HL-60 (cell line): ENCODE measurements around the gene DARS2.

Experiments used
- DNase-seq, 2 experiments: peaks; one replicate each; pipeline ENCODE4 v3.0.0-alpha.2; 2010 to 2020; ENCODE audit warnings: low read depth in 1 of 2, low spot score in 1 of 2
- H3K27ac ChIP-seq: fragments of 250-450 bp; sonication (Bioruptor Pico); replicated peaks from 2 replicates; pipeline ENCODE4 v1.5.1; 2020; ENCODE audit warnings: mild to moderate bottlenecking, moderate library complexity
- H3K27me3 ChIP-seq: fragments of 250-450 bp; sonication (Bioruptor Pico); 2 replicates; pipeline ENCODE4 v1.5.1; 2021; ENCODE audit warnings: mild to moderate bottlenecking, moderate library complexity; ENCODE audit not compliant: insufficient read depth, poor library complexity, severe bottlenecking
- H3K4me3 ChIP-seq: replicated peaks from 2 replicates; pipeline ENCODE4 v1.5.1; 2011; ENCODE audit warnings: mild to moderate bottlenecking, control low read depth, low read length; ENCODE audit not compliant: insufficient read depth
- GABPA ChIP-seq: IDR thresholded peaks from 2 replicates; pipeline ENCODE4 v1.6.1; 2012; ENCODE audit warnings: low read depth
- POLR2AphosphoS5 ChIP-seq: IDR thresholded peaks from 2 replicates; pipeline ENCODE4 v1.6.1; 2012; ENCODE audit warnings: low read depth
- SPI1 ChIP-seq: IDR thresholded peaks from 2 replicates; pipeline ENCODE4 v1.6.1; 2012; ENCODE audit warnings: low read depth, mild to moderate bottlenecking, borderline replicate concordance
- TF ChIP-seq, protein P1 (sequence below): IDR thresholded peaks from 2 replicates; pipeline ENCODE4 v1.6.1; 2012; ENCODE audit warnings: low read depth; ENCODE audit not compliant: insufficient replicate concordance
- TF ChIP-seq, protein P2 (sequence below): IDR thresholded peaks from one replicate; pipeline ENCODE4 v1.5.1; 2011; ENCODE audit warnings: low read length, control low read depth, inconsistent platforms; ENCODE audit not compliant: insufficient read depth

Gene DARS2

DNA sequence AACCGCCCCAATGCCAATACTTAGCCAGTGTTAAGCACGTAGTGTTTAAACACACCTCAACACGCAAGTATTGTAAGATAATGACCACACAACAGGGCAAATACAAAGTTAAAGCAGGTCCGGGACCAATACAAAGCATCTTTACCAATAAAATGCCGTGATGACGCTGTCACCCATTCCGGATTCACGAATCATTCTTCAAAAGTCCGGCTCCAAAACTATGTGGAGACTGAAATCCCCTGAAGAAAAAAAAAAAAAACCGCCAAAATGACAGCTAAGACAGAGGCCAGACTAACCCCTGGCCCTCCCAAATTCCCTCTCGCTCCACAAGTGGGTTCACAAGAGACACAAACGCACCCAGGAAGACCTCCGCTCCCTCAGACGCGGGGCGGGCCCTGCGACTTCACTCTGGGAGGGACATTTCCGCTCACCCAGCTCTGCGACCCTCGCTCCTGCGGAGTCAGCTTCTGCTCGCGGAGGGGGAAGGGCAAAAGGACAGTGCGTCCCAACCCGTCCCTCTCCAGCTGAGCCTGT lies 625 bp upstream of the DARS2 start:
- TF ChIP-seq, protein P1, sequence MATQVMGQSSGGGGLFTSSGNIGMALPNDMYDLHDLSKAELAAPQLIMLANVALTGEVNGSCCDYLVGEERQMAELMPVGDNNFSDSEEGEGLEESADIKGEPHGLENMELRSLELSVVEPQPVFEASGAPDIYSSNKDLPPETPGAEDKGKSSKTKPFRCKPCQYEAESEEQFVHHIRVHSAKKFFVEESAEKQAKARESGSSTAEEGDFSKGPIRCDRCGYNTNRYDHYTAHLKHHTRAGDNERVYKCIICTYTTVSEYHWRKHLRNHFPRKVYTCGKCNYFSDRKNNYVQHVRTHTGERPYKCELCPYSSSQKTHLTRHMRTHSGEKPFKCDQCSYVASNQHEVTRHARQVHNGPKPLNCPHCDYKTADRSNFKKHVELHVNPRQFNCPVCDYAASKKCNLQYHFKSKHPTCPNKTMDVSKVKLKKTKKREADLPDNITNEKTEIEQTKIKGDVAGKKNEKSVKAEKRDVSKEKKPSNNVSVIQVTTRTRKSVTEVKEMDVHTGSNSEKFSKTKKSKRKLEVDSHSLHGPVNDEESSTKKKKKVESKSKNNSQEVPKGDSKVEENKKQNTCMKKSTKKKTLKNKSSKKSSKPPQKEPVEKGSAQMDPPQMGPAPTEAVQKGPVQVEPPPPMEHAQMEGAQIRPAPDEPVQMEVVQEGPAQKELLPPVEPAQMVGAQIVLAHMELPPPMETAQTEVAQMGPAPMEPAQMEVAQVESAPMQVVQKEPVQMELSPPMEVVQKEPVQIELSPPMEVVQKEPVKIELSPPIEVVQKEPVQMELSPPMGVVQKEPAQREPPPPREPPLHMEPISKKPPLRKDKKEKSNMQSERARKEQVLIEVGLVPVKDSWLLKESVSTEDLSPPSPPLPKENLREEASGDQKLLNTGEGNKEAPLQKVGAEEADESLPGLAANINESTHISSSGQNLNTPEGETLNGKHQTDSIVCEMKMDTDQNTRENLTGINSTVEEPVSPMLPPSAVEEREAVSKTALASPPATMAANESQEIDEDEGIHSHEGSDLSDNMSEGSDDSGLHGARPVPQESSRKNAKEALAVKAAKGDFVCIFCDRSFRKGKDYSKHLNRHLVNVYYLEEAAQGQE, result no peak
- no peak for TF ChIP-seq GABPA
- TF ChIP-seq POLR2AphosphoS5, result no peak
- TF ChIP-seq SPI1, result no peak
- TF ChIP-seq, protein P2, sequence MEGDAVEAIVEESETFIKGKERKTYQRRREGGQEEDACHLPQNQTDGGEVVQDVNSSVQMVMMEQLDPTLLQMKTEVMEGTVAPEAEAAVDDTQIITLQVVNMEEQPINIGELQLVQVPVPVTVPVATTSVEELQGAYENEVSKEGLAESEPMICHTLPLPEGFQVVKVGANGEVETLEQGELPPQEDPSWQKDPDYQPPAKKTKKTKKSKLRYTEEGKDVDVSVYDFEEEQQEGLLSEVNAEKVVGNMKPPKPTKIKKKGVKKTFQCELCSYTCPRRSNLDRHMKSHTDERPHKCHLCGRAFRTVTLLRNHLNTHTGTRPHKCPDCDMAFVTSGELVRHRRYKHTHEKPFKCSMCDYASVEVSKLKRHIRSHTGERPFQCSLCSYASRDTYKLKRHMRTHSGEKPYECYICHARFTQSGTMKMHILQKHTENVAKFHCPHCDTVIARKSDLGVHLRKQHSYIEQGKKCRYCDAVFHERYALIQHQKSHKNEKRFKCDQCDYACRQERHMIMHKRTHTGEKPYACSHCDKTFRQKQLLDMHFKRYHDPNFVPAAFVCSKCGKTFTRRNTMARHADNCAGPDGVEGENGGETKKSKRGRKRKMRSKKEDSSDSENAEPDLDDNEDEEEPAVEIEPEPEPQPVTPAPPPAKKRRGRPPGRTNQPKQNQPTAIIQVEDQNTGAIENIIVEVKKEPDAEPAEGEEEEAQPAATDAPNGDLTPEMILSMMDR, result no peak
- H3K27me3 ChIP-seq, result no peaks in the 10 kb centered on the region
- peak overlapping the region; percentile 77 for H3K4me3 ChIP-seq
- no peak for DNase-seq
- H3K27ac ChIP-seq, result peak overlapping the region; percentile 87

DNA sequence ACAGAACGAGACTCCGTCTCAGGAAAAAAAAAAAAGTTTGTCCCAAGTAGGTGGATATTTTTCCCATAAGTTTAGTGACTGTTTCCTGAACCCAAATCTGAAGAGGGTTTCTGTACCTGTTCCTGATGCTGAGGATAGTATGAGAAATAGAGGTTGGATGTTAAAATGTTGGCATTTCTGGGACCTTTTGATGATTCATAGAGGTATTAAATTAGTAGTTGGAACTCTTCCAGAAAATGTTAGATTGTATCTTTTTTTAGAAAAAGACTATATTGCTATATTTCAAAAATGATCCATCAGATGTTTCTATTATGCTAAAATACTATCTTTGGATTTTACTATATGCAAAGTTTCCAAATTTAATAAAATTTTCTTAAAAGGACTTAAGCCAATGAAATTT lies 3.1 kb downstream of the DARS2 start:
- no peak for DNase-seq
- no peak for TF ChIP-seq POLR2AphosphoS5
- no peak for TF ChIP-seq GABPA
- TF ChIP-seq, protein P2, result no peak
- TF ChIP-seq SPI1, result no peak
- TF ChIP-seq, protein P1, result no peak
- no peak overlapping the region; the same call in 1 of the 2 replicates for H3K4me3 ChIP-seq

DNA sequence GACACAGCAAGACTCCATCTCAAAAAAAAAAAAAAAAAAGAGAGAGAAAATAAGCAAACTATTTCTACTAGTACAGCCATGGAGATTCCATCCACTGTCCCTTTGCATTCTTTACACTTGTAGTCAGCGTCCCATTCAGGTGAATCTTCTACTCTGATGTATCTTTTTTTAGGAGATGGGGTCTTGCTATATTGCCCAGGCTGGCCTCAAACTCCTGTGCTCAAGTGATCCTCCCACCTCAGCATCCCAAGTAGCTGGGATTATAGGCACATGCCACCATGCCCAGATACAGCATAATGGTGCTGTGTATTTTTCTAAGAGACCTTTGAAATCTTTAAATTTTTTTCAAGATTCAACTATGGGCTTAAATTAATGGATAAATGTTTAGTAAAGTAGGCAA lies 8.3 kb downstream of the DARS2 start:
- DNase-seq, result no peak
- Histone ChIP-seq H3K27ac (no peak overlapping the region), H3K27me3 (no peaks in the 10 kb centered on the region), H3K4me3 (no peak overlapping the region)
- TF ChIP-seq POLR2AphosphoS5 (no peak), GABPA (no peak), SPI1 (no peak)
- TF ChIP-seq, protein P1, result no peak
- TF ChIP-seq, protein P2, result no peak

More for the DNA sequence above, 3.1 kb downstream of the DARS2 start:
- Histone ChIP-seq H3K27ac (no peak overlapping the region), H3K27me3 (no peaks in the 10 kb centered on the region)
